Sciatic nerve (tissue), 2 donors: ENCODE results near the gene PUM1. TPM values are rescaled to one million over a fixed set of nuclear protein-coding genes. Genes with fewer than 3 reads are reported as not detected.

Experiments used
- ATAC-seq: fragments of 200-7000 bp; cut with Tn5 transposase; one replicate; pipeline ENCODE4 v1.9.1; 2020; ENCODE audit warnings: mild to moderate bottlenecking, moderate library complexity
- DNase-seq: peaks from one replicate; pipeline ENCODE4 v3.0.0-alpha.2; 2020; ENCODE audit warnings: low spot score
- intact Hi-C: fragments of 100-400 bp; cut with DNase I; formaldehyde crosslinking; loops from one replicate; pipeline ENCODE4 v1.14.2; 2022
- total RNA-seq: library from RNA; stranded (reverse); fragmentation: NEBNext Ultra II Directional; extraction: Animal tissue kit (Norgen Biotek cat#: 25700); gene quantifications from one replicate; pipeline ENCODE4 v1.2.1, GENCODE V29; 2021
- donor health status: DM: no; HTN: no; CAD: no.
- donor health status: DM: no; HTN: no; CAD: no.

PUM1 gene
- total RNA-seq, 1 donor from 2014 or later, result 144 TPM

DNA sequence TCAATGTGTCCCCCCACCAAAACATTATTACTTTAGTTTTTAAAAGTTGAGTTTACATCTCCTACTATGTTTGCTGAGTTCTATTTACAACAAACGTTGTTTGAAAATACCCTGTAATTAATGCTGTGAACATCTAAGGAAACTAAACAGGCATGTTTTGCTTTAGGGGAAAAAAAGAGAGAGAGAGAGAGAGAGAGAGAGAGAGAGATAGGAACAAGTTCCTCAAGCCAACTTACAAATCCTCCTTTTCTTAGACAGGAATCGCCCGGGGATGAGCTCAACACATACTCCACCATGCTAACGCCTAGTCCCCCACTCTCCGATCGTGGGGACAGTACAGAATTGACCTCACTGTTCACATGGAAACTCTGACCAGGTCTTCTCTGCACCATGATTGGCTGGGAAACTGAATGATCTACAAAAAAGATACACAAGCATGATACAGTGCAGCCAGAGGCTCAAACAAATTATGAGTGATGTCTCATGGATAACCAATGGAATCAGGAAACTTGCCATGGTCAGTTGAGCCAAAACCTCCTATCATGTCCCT, 59.8 kb downstream of the PUM1 start:
- ATAC-seq, result no peak
- DNase-seq, result no peak

DNA sequence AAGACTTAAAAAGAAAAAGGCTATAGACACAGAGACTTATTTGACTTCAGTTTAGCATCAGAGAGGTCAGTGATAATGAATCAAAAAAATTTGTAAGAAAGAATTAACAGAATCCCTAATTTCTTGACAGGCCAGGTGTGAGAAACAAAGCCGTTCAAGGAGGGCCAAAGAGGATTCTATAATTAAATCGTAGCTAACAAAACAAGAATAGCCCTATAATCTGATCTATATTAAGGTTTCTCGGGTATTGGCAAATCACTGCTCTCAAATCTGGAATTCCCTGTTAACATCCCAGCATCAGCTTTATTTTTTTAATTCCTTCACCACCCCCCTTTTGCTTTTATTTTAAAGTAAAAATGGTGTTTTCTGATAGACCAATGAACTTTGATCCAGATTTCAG, 60.3 kb downstream of the PUM1 start:
- intact Hi-C loops, result no loop called here
- no peak for DNase-seq
- ATAC-seq, result no peak

More for the DNA sequence above, 59.8 kb downstream of the PUM1 start:
- intact Hi-C loops, result no loop called here

DNA sequence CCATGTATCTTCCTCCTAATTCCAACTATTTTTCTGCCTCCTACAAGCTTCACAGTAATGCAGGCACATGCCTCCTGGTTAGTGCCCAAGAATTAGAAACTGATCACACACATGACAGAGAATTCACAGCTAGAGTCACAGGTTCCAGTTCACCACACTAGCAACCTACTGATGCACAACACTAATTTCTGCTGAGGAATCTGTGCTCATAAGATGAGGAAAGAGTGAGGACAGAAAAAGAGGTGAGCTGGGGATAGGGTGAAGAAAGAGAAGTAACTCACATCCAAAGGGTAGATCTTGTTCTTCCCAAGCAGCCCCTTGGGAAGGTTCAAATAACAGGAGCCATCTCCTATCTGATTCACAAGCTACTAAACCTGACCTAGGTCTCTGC, 61.3 kb downstream of the PUM1 start:
- ATAC-seq (no peak), DNase-seq (no peak)
- intact Hi-C loops, result no loop called here

DNA sequence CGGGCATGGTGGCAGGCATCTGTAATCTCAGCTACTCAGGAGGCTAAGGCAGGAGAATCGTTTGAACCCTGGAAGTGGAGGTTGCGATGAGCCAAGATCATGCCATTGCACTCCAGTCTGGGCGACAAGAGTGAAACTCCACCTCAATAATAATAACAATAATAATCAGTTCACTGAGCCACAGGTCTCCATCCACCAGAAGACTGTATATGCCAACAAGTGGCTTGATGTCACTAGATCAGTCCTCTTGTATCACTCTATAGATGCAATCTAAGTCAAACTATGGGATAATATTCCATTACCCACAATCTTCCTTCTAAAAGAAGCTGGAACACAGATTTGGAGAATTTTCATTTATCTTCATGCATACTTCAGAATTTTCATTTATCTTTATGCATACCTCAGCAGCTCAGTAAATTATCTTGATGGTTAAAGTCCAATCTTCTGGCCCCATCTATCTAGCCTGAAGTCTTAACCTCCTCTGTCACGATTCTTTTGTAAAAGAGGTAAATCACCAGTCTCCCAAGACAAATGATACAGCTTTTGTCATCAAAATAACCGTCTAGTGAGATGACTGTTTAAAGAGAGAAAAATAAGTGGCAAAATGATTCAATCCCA, 61.8 kb downstream of the PUM1 start:
- ATAC-seq (no peak), DNase-seq (no peak)
- intact Hi-C loops, result no loop called here

DNA sequence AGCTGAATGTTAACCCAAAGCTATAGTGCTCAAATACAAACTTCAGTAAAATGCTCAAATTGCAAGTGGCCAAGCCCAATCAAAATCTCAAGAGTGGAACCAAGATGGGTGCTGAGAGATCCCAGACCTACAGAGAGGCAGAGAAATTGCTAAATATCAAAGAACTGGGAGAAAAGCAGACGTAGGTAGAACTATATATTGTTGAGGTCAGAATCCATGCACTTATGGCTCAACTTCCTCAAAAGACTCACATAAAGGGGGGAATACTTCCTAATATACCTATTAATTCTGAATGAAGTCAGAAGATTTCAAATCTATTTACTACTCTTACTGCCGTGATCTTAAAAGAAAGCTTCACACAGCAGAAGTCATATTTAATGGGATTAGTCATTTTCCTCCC, 65.2 kb downstream of the PUM1 start:
- DNase-seq (no peak), ATAC-seq (no peak)
- intact Hi-C loops, result no loop called here

DNA sequence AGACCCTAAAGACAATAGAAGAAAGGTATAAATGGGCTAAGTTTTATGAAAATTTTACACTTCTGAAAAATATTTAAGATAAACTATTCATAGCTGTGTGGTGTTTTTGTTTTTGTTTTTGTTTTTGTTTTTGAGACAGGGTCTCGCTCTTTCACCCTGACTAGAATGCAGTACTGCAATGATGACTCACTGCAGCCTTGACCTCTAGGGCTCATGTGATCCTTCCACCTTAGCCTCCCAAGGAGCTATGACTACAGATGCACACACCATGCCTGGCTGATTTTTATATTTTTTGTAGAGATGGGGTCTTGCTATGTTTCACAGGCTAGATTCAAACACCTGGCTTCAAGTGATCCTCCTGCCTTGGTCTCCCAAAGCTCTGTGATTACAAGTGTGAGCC, 66.6 kb downstream of the PUM1 start:
- no peak for ATAC-seq
- intact Hi-C loops, result no loop called here
- no peak for DNase-seq

DNA sequence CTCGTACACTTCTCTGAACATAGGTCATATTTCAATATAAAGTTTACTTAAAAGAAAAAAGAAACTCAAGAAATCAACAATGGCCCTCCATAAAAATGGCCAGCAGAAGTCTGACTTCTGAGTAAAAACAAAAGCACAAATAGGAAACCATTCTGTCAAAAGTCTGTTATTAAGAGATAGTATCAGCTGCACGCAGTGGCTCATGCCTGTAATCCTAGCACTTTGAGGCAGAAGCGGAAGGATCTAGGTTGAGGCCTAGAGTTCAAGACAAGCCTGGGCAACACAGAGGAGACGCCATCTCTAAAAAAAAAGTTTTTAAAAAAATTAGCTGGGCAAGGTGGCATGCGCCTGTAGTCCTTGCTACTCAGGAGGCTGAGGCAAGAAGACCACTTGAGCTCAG, 67.3 kb downstream of the PUM1 start:
- intact Hi-C loops, result no loop called here
- no peak for DNase-seq

DNA sequence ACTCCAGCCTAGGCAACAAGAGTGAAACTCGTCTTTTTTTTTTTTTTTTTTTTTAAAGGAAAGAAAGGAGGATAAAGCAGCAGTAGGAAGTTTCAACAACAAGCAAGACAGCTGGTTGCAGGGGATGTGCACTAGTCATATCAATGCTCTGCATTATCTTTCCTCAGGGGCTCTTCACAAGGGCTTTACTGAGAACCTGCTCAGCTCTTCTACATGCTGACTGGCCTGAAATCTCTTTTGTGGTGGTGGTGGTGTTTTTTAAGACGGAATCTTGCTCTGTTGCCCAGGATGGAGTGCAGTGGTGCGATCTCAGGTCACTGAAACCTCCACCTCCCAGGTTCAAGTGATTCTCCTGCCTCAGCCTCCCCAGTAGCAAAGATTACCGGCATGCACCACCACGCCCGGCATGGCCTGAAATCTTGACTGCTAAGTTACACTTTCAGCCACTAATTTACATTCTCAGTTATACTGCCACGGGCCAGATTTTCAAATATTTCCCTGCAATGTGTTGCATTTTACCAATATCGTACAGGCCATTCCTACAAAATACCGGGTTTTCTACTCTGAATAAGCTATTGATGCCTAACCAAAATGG, 68.0 kb downstream of the PUM1 start:
- intact Hi-C loops, result no loop called here
- ATAC-seq (no peak), DNase-seq (no peak)

More for the DNA sequence above, 67.3 kb downstream of the PUM1 start:
- ATAC-seq, result no peak

DNA sequence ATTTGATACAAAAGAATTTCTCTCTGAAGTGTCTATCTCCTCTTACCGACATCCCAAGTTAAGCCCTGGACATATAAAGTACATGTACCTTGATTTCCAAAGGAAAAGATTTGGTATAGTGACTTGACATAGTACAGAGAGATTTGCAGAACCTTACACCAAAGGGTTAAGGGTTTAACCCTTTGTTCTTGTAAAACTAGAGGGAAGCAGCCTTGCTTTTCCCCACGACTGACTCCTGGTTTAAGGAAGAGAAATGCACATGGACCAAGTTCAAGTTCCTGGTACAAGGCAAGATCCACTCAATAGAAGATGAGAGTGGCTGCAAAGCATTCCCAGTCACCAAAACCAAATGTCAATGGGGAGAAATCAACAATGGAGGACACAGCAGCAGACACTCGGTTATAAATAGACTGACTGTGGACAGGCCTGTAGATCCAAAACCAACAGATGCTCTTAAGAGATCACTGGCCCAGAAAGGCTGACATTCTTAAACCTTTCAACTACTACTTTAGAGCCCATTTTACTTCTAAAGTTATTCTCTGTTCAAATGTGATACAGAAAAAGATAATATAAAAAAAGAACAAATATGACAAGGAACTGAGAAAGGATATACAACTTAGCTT, 69.4 kb downstream of the PUM1 start:
- intact Hi-C loops, result no loop called here
- ATAC-seq, result no peak

DNA sequence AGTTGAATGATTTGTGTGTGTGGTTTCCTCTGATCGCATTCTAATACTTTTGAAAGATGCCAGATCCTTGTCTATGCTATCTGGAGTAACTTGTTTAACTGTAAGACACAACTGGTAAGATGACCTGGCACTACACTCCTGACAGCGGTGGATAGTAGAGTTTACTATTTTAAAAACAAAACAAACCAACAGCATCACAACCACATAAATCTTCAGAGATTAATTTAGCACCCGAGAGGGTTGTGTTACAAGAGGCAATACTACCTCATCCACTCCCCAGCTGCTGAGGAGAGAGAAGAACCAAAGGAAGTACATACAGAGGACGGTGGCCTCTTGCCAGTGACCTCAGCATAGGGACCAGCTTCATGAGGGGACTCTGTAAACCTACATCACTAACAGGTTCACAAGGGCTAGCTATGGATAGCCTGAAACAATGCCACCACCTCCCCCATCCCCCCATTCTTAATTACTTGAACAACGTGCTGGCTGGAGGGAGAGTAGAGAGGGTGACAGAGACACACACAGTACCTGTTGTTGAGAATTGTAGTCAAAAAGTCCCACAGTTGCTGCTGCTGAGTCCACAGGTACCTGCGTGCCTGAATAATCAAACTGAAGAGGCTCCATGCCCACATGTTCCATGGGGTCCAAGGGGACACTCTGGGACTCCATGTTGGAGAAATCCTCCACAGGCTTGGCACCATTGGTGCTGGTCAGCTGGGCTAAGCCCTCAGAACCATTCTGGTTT, 73.5 kb downstream of the PUM1 start:
- DNase-seq, result no peak
- ATAC-seq, result no peak
- intact Hi-C loops, result no loop called here

More for the DNA sequence above, 69.4 kb downstream of the PUM1 start:
- no peak for DNase-seq

DNA sequence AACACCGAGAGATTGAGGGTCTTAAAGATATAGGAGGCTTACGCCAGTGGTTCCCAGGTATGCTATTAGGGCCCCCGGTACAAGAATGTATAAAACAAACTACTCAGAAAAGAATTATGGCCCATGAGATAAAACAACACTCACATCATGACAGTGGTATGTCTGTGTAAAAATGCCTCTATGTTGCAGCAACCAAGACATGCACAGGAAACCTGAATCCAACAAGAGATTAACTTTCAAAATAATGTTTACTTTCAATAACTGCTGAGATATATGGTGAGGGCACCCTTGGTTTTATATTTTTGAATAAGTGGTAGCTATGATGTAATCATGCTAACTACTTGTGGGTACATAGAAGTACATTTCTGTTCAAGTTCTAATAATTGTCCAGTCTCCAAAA, 74.9 kb downstream of the PUM1 start:
- no peak for DNase-seq
- intact Hi-C loops, result no loop called here
- no peak for ATAC-seq

DNA sequence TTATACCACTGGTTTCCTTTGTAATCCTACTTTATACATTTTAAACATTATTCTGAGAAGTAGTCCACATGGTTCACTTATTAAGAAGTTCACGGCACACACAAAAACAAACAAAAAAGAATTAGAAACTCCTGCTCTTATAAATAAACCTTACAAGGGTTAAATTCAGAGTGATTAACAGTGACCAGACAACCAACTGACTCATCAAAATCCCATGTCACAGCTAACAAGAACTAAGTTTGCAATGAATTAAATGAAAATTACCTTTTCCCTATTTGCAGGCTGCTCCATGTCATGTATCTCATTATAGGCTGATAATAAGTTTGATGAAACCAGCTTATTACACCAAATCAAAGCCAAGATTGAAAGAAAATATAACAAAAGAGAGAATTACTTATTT, 77.5 kb downstream of the PUM1 start:
- no peak for ATAC-seq
- intact Hi-C loops, result no loop called here
- no peak for DNase-seq

DNA sequence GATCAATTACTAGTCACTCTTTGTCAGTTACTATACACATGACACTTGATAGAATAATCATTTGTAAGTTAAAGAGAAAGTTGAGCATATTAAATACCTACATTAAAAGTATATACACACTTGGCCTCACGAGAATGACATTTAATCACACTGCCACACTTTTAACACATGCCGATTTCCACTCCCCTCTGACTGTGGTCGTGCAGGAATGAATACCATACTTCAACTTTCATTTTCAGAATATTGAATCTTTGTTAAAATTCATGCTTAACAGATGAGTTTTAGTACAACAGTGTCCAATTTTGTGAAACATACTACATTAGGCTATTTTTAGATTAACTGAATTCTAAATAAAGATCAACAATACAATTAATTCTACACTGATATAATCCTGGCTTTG, 78.8 kb downstream of the PUM1 start:
- intact Hi-C loops, result no loop called here
- no peak for ATAC-seq
- DNase-seq, result no peak

DNA sequence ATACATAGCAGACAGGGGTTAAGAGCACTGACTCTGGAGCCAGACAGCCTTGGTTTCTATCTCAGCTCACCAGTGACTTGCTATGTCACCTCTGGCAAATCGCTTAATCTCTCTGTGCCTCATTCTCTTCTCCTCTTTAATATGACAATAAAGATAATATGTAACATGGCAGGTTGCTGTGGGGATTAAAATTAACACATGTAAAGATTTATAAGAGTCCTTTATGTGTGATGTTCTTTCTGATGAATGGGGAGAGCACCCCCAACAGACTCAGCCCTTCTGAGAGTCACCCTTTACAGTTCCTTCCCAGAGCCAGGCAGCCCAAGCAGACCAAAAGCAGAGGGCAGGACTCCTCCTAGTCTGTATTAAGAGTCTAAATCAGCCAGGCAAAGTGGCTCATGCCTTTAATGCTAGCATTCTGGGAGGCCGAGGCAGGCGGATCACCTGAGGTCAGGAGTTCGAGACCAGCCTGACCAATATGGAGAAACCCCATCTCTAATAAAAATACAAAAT, 80.5 kb downstream of the PUM1 start:
- no peak for DNase-seq
- intact Hi-C loops, result no loop called here
- ATAC-seq, result no peak

DNA sequence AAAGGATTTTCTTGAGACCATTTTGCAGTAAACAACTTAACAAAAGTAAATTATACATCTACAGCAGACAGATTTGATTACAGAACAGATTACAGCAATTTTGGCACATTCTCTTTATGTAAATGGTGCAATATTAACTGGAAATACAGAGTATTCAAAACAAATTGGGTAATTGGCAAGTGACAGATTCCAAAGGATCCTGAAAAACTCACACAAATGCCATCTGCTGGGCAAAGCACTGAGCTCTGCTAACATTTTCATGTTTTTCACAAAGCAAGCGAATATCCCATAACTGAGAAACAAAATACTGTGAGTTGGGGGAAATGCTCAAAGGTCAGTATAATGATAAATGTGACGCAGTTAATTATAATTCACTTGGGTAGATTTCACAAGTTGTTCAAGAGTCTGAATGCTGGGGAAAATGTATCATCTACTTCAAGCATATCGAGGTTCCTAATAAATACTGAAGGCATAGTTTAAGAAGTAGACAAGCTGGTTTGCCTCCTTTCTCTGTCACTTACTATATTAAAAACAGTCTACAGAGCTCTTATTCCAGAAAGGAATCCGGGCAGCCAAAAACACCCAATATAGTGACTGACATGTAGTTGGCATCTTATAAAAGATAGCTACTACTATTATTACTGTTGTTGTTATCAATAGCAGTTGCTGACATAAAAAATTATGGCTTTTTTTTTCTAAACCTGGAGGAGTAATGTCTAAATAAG, 81.2 kb downstream of the PUM1 start:
- ATAC-seq, result peak; percentile 27
- no peak for DNase-seq
- intact Hi-C loops, result no loop called here

DNA sequence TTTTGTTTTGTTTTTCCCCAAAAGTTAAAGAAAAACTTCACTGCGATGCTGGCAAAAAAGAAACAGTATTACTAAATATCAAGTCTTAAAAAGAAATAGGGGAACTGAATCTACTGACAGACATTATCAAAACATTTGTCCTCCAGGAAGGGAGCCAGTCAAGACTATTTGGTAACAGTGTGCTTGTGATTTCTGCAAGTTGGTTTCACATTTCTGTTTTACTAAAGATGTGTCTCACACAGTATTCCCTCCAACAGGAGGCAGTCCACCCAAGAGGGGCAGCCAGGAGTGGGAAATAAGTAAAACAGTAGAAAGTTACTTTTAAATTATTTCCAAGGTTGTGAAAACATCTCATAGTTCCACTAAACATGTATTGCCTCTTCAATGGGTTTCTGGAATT, 82.6 kb downstream of the PUM1 start:
- intact Hi-C loops, result no loop called here
- ATAC-seq (peak; percentile 90), DNase-seq (no peak)

DNA sequence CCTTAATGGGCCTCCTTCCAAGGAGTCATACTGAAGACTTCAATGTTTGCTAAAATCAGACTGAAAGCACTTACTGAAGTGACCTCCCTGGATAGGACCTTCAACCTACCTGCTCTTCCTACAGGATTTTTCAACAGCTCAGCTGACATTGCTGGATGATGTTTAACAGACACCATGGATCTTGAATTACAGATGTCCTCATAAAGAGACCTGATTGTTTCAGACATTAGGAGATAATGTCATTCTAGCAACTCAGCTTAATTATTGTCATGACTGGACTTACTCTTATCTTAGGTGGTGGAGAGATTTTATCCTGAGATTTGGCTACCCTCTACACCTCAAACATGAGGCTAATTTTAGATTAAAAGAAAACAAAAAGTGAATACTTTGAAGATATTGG, 83.1 kb downstream of the PUM1 start:
- intact Hi-C loops, result no loop called here
- ATAC-seq, result no peak
- DNase-seq, result no peak

DNA sequence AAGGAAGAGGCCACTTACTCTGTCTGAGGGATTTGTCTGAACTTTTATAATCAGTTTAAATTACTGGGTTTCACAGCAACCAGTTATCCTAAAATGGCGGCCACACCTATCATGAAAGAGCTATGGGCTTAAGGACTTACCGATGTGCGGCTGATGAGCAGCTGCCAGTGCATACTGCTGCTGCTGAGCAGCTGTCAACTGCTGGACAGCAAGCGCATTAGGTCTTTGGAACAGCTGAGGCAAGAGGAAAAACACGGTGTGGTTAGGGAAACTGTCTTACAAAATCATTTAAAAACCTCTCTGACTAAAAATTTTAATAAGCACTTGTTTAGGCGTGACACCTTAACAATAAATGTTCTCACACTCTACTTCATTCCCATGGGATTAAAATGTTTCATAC, 84.3 kb downstream of the PUM1 start:
- DNase-seq, result no peak
- intact Hi-C loops, result no loop called here
- ATAC-seq, result no peak

DNA sequence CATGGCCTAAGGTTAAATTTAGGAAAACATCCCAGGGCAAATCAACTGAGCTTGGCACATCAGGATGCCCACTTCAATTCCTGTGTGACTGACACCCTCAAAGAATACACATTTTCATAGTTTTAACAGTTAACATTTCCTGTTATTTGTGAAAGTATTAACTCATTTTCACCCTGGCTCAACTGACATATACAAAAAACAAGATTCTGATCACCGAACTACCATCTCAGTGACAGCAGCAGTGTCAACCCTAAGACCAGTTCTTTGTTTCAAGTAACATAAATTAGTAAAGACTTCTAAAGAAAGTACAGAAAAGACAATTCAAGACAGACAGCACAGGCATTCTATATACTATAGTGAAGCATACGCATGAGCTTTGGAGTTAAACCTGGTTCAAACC, 88.0 kb downstream of the PUM1 start:
- intact Hi-C loops, result no loop called here
- ATAC-seq (no peak), DNase-seq (no peak)
